AG04450 (cell line): ENCODE measurements around the gene TSPAN33. TPM values are rescaled to one million over a fixed set of nuclear protein-coding genes. Genes with fewer than 3 reads are reported as not detected.

Experiments
- CTCF ChIA-PET: fragments of 300-600, 350-600 bp; formaldehyde crosslinking; extraction: SDS; loops from one replicate; lab custom pipeline; 2022; ENCODE audit warnings: antibody characterized with exemption, inconsistent platforms; lab: Charles Lee
- POLR2A ChIA-PET: fragments of 350-600 bp; formaldehyde crosslinking; extraction: SDS; loops from one replicate; lab custom pipeline; 2021; ENCODE audit warnings: antibody characterized with exemption, inconsistent platforms; lab: Yijun Ruan, JAX
- DNase-seq: peaks from one replicate; pipeline ENCODE4 v3.0.0-alpha.2; 2011; ENCODE audit warnings: low read depth, low spot score
- H3K27ac ChIP-seq: one replicate; pipeline ENCODE4 v1.5.1; 2012; ENCODE audit warnings: low read depth, low read length, control low read depth
- H3K27me3 ChIP-seq: one replicate; pipeline ENCODE4 v1.6.0; 2012; ENCODE audit warnings: low read length; ENCODE audit not compliant: control insufficient read depth, insufficient read depth
- H3K4me3 ChIP-seq: 2 replicates; pipeline ENCODE4 v1.5.1; 2011; ENCODE audit warnings: mild to moderate bottlenecking, low read depth, low read length, control low read depth
- H3K9me3 ChIP-seq: 2 replicates; pipeline ENCODE4 v1.5.1; 2012; ENCODE audit warnings: low read length; ENCODE audit not compliant: control insufficient read depth, insufficient read depth
- polyA plus RNA-seq: library from polyadenylated mRNA; depleted of rRNA; stranded (reverse); fragments of >200 nt; gene quantifications from 2 replicates; pipeline ENCODE4 v1.2.3, GENCODE V29; 2011
- TF ChIP-seq, protein P1 (sequence below): IDR thresholded peaks from 2 replicates; pipeline ENCODE4 v1.5.1; 2011; ENCODE audit warnings: low read depth, low read length, control low read depth, inconsistent platforms

The TSPAN33 gene
- polyA plus RNA-seq, 1 experiment, result 0.88 TPM

DNA sequence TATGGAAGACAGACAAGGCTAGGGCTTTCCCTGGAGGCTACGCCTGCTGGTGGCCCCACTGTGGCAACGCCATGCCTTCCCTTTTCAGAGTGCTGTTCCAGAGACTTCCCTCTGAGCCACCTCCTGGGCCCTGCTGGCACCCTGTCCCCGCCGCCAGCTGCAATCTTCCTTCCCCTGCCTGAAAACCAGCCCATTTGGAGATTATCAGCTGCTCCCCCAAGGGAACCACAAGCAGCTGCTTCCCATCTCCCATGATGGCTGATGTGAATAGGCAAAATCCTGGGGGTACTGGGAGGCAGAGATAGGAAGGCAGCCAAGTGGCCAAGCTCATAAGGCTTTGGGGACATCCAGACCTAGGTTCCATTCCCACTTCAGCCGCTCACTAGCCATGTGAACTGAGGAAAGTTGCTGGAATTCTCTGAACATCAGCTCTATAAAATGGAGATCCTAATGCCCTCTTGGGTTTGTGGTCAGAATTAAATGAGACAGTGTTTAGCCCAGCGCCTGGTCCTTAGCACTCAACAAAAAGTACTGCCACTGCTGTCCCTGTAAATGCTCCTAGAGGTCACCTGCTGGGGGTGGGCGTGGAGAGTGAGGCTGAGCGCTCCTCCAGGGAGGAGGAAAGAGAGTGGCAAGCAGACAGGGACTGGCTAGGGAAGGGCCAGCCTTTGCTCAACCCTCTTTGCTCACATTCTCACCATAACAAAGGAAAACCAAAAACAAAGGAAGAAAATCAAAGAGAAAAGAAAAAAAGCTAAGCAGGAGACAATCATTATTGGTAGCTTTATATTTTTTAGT lies 5.9 kb downstream of the TSPAN33 start:
- no peak overlapping the region for H3K27ac ChIP-seq
- DNase-seq, result no peak
- POLR2A ChIA-PET, result no interaction called here
- TF ChIP-seq, protein P1, sequence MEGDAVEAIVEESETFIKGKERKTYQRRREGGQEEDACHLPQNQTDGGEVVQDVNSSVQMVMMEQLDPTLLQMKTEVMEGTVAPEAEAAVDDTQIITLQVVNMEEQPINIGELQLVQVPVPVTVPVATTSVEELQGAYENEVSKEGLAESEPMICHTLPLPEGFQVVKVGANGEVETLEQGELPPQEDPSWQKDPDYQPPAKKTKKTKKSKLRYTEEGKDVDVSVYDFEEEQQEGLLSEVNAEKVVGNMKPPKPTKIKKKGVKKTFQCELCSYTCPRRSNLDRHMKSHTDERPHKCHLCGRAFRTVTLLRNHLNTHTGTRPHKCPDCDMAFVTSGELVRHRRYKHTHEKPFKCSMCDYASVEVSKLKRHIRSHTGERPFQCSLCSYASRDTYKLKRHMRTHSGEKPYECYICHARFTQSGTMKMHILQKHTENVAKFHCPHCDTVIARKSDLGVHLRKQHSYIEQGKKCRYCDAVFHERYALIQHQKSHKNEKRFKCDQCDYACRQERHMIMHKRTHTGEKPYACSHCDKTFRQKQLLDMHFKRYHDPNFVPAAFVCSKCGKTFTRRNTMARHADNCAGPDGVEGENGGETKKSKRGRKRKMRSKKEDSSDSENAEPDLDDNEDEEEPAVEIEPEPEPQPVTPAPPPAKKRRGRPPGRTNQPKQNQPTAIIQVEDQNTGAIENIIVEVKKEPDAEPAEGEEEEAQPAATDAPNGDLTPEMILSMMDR, result no peak
- CTCF ChIA-PET, result interaction anchor here (0.7 to 2.6 kb wide), 3 partner anchors 12 to 58 kb away, joined by 3 to 21 read pairs (median 7); no protein-coding TSS in a partner anchor
- H3K4me3 ChIP-seq, result no peak overlapping the region
- H3K9me3 ChIP-seq, result no peaks in the 10 kb centered on the region
- H3K27me3 ChIP-seq, result peaks cover 56% of the 10 kb centered on the region

DNA sequence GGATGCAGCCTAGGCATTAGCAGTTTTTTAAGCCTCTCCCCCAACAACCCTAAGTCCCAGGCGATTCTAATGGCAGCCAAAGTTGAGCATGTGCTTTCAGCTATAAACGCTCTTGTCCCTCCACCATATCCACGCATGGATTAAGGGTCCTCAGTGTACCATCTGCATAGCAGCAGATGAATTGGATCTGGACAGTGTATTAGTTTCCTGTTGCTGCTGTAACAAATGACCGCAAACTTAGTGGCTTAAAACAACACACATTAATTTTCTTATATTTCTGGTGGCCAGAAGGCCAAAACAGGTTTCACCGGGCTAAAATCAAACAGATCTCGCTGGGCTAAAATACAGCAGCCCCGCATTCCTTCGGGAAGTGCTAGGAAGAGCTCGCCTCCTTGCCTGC lies 13.1 kb downstream of the TSPAN33 start:
- CTCF ChIA-PET, result no interaction called here
- POLR2A ChIA-PET, result no interaction called here
- Histone ChIP-seq H3K4me3 (no peak overlapping the region), H3K27ac (no peak overlapping the region), H3K9me3 (no peaks in the 10 kb centered on the region; the same call in none of the 2 replicates), H3K27me3 (peaks cover 32% of the 10 kb centered on the region)
- TF ChIP-seq, protein P1, result no peak
- DNase-seq, result no peak

DNA sequence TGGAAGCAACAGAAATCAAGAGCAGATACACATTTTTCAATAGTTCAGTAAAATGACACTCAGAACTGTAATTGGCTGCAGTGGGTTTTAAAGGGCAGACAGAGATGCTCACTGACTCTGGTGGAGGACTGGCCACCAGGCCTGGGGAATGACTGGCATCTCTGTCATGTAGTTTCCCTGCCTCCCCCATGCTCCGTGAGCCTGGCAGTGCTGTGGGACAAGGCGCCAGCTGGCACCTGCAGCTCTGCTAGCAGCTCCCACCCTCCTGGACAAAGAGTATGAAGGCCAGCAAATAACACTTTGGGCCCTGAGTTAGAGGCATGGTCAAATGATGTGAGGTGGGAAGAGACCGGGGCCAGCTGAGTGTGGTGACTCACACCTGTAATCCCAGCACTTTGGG lies 15.0 kb downstream of the TSPAN33 start:
- ChIA-PET POLR2A (no interaction called here), CTCF (interaction anchor here (0.6 to 1.3 kb wide), 2 partner anchors 49 to 51 kb away, joined by 3 to 4 read pairs; no protein-coding TSS in a partner anchor)
- no peak overlapping the region for H3K27ac ChIP-seq
- peaks cover 28% of the 10 kb centered on the region for H3K27me3 ChIP-seq
- H3K4me3 ChIP-seq, result no peak overlapping the region
- TF ChIP-seq, protein P1, result no peak
- no peak for DNase-seq
- no peaks in the 10 kb centered on the region; the same call in none of the 2 replicates for H3K9me3 ChIP-seq

DNA sequence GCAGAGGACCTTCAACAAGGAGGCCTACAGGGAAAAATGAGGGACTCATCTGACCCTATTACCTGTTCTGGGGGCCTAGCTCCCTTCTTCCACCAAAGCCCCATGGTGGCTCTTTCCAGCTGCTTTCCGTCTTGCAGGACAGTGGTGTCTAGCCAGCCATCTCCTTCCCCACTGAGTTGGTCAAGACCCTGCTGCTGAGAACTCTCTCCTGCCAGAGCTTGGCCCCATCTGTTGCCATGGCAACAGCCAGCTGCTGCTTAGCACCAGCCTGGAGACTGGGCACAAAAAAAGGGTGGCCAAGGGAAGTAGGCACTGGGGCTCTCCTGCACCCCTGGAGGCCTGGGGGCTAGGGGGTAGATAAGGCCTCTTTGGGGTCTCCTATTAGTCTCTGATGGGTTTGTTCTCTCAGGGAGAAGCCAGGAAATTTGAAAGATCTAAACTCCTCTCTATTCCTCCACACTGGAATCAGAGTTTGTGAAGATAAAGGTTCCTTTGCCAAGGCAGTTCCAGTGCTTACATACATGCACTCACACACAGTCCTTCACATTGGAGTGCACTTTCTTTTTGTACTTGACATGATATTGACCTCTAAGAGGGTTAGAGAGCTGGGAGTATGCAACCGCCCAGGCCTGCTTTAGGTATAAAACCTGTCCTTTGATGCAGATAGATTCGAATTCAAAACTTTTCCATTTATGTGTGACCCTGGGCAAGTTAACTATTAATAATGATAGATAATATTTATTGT lies 15.8 kb downstream of the TSPAN33 start:
- ChIA-PET POLR2A (no interaction called here), CTCF (interaction anchor here (0.9 to 1.3 kb wide), 2 partner anchors 50 to 58 kb away, joined by 3 to 4 read pairs; no protein-coding TSS in a partner anchor)
- peaks cover 28% of the 10 kb centered on the region for H3K27me3 ChIP-seq
- H3K9me3 ChIP-seq, result no peaks in the 10 kb centered on the region; the same call in none of the 2 replicates
- no peak overlapping the region for H3K27ac ChIP-seq
- no peak for DNase-seq
- TF ChIP-seq, protein P1, result no peak
- no peak overlapping the region for H3K4me3 ChIP-seq
